Ectodermal cell (in vitro differentiated cells): ENCODE data around the gene GGT5.

Source experiments
- H3K27ac ChIP-seq: 2 replicates; pipeline ENCODE4 v1.7.0; 2013; ENCODE audit warnings: mild to moderate bottlenecking, low read depth, low read length; ENCODE audit not compliant: insufficient read depth, poor library complexity, severe bottlenecking
- H3K27me3 ChIP-seq: 2 replicates; pipeline ENCODE4 v1.7.0; 2013; ENCODE audit warnings: mild to moderate bottlenecking, low read length; ENCODE audit not compliant: insufficient read depth, control insufficient read depth, poor library complexity, severe bottlenecking
- H3K36me3 ChIP-seq: one replicate; pipeline ENCODE4 v1.7.0; 2013; ENCODE audit warnings: low read length; ENCODE audit not compliant: control insufficient read depth, insufficient read depth
- H3K4me1 ChIP-seq: one replicate; pipeline ENCODE4 v1.7.0; 2013; ENCODE audit warnings: low read length; ENCODE audit not compliant: control insufficient read depth, insufficient read depth
- H3K4me3 ChIP-seq: 2 replicates; pipeline ENCODE4 v1.7.0; 2013; ENCODE audit warnings: low read depth, low read length, control low read depth; ENCODE audit not compliant: insufficient read depth
- H3K9me3 ChIP-seq: 2 replicates; pipeline ENCODE4 v1.7.0; 2013; ENCODE audit warnings: mild to moderate bottlenecking, low read length, moderate library complexity; ENCODE audit not compliant: control insufficient read depth
- WGBS, 2 experiments: methylation state at CpG; one replicate each; pipeline ENCODE4 v1.1.7; 2013; ENCODE audit warnings: missing lambda C conversion rate in 2 of 2; 5-methylcytosine and 5-hydroxymethylcytosine counted together

GGT5 gene

GRCh38 chr22:24233235-24233634 is 11.6 kb downstream of the GGT5 start:
- Histone ChIP-seq H3K36me3 (no peaks in the 10 kb centered on the region), H3K27ac (no peak overlapping the region), H3K27me3 (no peaks in the 10 kb centered on the region), H3K4me3 (no peak overlapping the region), H3K4me1 (peaks cover 5% of the 10 kb centered on the region), H3K9me3 (no peaks in the 10 kb centered on the region)
- 91 to 94% methylated on average over 13 of the region's 13 CpGs for WGBS, 2 experiments

DNA sequence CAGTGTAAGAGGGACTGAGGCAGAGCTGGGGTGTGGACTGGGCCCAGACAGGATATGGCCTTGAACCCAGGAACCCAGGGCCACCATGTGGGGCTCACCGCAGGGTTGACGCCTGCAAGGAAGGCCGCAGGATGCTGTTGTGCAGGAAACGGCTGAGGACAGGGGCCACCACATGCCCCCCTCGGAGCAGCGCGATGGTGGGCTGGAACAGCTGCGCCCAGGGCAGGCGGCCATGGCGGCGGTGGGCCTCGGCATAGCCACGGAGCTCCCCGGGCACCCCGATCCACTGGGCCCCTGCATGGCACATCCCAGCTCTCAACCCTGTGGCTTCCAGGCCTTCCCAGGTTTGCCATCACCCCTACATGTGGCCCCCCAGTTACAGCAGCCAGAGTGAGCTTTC is 12.2 kb downstream of the GGT5 start:
- Histone ChIP-seq H3K4me3 (no peak overlapping the region), H3K27me3 (no peaks in the 10 kb centered on the region), H3K27ac (no peak overlapping the region), H3K36me3 (no peaks in the 10 kb centered on the region), H3K9me3 (no peaks in the 10 kb centered on the region), H3K4me1 (peaks cover 5% of the 10 kb centered on the region)
- WGBS, 2 experiments, result 94 to 97% methylated on average over 15 of the region's 15 CpGs

DNA sequence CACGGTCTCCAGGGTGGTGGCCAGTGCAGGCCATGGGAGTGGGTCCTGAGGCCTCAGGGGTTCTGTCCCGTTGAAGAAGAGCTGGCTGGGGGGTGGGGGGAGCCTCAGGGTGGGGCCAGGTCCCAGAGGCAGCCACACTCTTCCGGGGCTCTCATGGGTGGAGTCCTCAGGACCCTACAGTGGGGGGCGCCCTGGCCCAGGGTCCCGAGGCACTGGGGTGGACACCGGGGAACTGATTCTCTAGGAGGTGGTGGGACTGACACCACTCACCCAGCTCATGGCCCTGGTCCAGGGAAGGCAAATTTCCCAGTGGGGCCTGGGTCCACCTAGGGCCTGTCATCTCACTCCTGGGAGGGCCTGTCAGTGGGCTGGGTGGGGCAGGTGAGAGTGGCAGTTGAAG is 12.8 kb downstream of the GGT5 start:
- Histone ChIP-seq H3K36me3 (no peaks in the 10 kb centered on the region), H3K27me3 (no peaks in the 10 kb centered on the region), H3K27ac (no peak overlapping the region), H3K9me3 (no peaks in the 10 kb centered on the region), H3K4me1 (peaks cover 5% of the 10 kb centered on the region), H3K4me3 (no peak overlapping the region)
- WGBS, 2 experiments, result 93 to 95% methylated on average over 6 of the region's 6 CpGs

DNA sequence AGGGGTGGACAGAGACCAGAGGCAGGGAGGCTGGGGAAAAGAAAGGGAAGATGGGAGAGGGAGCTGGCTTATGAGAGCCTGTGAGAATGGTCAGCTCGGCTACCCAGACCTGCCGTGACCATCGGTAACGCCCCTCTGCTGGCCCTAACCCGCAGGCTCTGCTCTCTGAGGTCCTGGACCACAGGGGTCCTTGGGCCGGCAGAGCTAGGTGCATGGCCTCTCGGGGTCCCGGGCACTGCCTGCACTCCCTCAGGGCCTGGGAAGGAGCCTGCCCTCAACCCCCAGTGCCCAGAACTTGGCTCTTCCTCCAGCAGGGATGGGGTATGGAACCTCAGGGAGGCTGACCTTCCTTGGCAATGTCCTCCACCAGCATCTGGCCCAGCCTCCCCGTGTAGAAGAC is 13.2 kb downstream of the GGT5 start:
- no peaks in the 10 kb centered on the region for H3K27me3 ChIP-seq
- no peaks in the 10 kb centered on the region for H3K9me3 ChIP-seq
- no peak overlapping the region for H3K27ac ChIP-seq
- no peaks in the 10 kb centered on the region for H3K36me3 ChIP-seq
- WGBS, 2 experiments, result 92 to 95% methylated on average over 9 of the region's 9 CpGs
- H3K4me1 ChIP-seq, result peaks cover 5% of the 10 kb centered on the region
- no peak overlapping the region for H3K4me3 ChIP-seq

- H3K27me3 ChIP-seq, result no peaks in the 10 kb centered on the region
- H3K4me3 ChIP-seq, result no peak overlapping the region
- H3K9me3 ChIP-seq, result no peaks in the 10 kb centered on the region
- 52 to 60% methylated on average over 16 to 18 of the region's 18 CpGs for WGBS, 2 experiments
- H3K4me1 ChIP-seq, result peaks cover 5% of the 10 kb centered on the region
- no peaks in the 10 kb centered on the region for H3K36me3 ChIP-seq
- no peak overlapping the region for H3K27ac ChIP-seq
These were observed 13.8 kb downstream of the GGT5 start for GRCh38 chr22:24230911-24231656.

DNA sequence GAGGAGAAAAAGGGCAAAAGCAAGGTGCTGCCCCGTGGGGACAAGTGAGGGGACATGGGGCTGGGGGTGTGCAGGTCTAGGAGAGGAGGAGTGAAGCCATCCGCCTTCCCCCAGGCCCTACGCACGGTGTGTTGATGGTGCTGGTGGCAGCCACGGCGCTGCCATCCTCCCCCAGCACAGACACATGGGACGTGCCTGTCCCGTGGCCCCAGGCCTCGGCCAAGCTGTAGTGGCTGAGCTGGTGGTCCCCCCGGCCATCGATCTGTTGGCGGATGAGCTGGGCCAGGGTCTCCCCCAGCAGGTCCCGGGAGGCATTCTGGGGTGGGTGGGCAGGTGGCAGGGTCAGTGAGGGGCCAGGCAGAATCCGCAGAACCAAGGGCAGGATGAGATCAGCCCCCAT is 18.9 kb downstream of the GGT5 start:
- peaks cover 4% of the 10 kb centered on the region for H3K4me1 ChIP-seq
- no peaks in the 10 kb centered on the region for H3K36me3 ChIP-seq
- H3K27me3 ChIP-seq, result no peaks in the 10 kb centered on the region
- H3K4me3 ChIP-seq, result no peak overlapping the region
- H3K27ac ChIP-seq, result no peak overlapping the region
- H3K9me3 ChIP-seq, result no peaks in the 10 kb centered on the region
- 92 to 94% methylated on average over 14 of the region's 14 CpGs for WGBS, 2 experiments

GRCh38 chr22:24225044-24225601 is 19.8 kb downstream of the GGT5 start:
- Histone ChIP-seq H3K36me3 (no peaks in the 10 kb centered on the region), H3K4me1 (no peaks in the 10 kb centered on the region), H3K4me3 (no peak overlapping the region), H3K9me3 (no peaks in the 10 kb centered on the region), H3K27ac (no peak overlapping the region), H3K27me3 (no peaks in the 10 kb centered on the region)
- 88% methylated on average over 14 of the region's 14 CpGs for WGBS, 2 experiments

- no peaks in the 10 kb centered on the region for H3K27me3 ChIP-seq
- no peaks in the 10 kb centered on the region for H3K9me3 ChIP-seq
- 100% methylated on average over 1 of the region's 1 CpG for WGBS, 2 experiments
- H3K4me3 ChIP-seq, result no peak overlapping the region
- no peaks in the 10 kb centered on the region for H3K4me1 ChIP-seq
- no peak overlapping the region for H3K27ac ChIP-seq
- H3K36me3 ChIP-seq, result no peaks in the 10 kb centered on the region
These were observed 20.4 kb downstream of the GGT5 start for GRCh38 chr22:24224468-24224867.

- H3K9me3 ChIP-seq, result no peaks in the 10 kb centered on the region
- 90 to 93% methylated on average over 9 of the region's 9 CpGs for WGBS, 2 experiments
- no peaks in the 10 kb centered on the region for H3K36me3 ChIP-seq
- no peak overlapping the region for H3K4me3 ChIP-seq
- H3K27ac ChIP-seq, result no peak overlapping the region
- H3K27me3 ChIP-seq, result no peaks in the 10 kb centered on the region
- H3K4me1 ChIP-seq, result no peaks in the 10 kb centered on the region
These were observed 25.1 kb downstream of the GGT5 start for GRCh38 chr22:24219750-24220149.

DNA sequence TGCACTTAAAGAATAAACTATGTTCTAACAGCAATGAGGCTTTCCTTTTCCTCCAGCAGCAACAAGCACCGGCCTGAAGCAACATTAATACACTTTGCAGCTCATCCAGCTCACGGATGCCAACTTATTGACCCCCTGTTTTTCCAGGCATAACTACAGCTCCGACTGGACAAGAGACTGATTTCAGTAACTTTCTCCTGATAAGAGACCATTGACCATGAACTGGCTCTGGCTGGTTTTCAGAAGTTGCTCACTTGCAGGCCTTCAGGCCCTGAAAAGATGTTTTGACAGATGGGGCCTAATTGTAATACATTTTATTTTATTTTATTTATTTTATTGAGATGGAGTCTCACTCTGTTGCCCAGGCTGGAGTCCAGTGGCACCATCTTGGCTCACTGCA is 27.5 kb downstream of the GGT5 start:
- WGBS, 2 experiments, result 95% methylated on average over 3 of the region's 3 CpGs
- H3K9me3 ChIP-seq, result no peaks in the 10 kb centered on the region

More for the DNA sequence above, 27.5 kb downstream of the GGT5 start:
- no peaks in the 10 kb centered on the region for H3K36me3 ChIP-seq
- H3K4me3 ChIP-seq, result no peak overlapping the region
- H3K27ac ChIP-seq, result no peak overlapping the region
- no peaks in the 10 kb centered on the region for H3K4me1 ChIP-seq
- H3K27me3 ChIP-seq, result no peaks in the 10 kb centered on the region
